Measurements from ENCODE around the gene DCLRE1A.
A peak's percentile ranks its signal among the peaks of the same experiment; 100 is the strongest.

The DCLRE1A gene

DNA sequence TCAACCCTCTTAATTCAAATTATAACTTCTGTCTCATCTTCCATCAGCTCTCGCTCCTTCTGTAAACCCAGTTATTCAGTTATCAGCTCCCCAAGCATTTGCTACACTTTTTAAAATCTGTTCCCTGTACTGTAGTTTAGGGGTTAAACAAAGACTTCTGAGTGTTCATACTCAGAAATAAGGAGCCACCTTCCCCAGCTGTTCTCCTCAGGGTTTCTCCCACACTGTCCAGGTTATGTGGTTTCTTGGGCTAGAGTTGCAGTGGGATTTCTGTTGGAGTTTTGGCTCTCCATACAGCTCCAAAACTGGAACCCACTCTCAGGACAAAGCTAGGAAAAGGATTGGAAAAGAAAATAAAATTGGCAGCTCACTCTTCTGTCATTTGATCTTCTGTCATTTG, 21.3 kb upstream of the DCLRE1A start:
- peaks cover 7% of the 10 kb centered on the region for H3K36me3 ChIP-seq (replicated peaks)
- H3K4me3 ChIP-seq, result no peak overlapping the region
- H3K27me3 ChIP-seq (ENCODE audit: low read depth), result no peaks in the 10 kb centered on the region
- in situ Hi-C loops (cut with MboI; ENCODE audit: low sequenced_read_pairs), result no loop called here
- H3K9me3 ChIP-seq, result 0 out of 2 replicates have a peak, but pooled peaks cover 2% of the 10 kb centered on the region
- DNase-seq (ENCODE audit: low spot score in 2 of 2), result no peak
- H3K4me1 ChIP-seq, result no peaks in the 10 kb centered on the region

DNA sequence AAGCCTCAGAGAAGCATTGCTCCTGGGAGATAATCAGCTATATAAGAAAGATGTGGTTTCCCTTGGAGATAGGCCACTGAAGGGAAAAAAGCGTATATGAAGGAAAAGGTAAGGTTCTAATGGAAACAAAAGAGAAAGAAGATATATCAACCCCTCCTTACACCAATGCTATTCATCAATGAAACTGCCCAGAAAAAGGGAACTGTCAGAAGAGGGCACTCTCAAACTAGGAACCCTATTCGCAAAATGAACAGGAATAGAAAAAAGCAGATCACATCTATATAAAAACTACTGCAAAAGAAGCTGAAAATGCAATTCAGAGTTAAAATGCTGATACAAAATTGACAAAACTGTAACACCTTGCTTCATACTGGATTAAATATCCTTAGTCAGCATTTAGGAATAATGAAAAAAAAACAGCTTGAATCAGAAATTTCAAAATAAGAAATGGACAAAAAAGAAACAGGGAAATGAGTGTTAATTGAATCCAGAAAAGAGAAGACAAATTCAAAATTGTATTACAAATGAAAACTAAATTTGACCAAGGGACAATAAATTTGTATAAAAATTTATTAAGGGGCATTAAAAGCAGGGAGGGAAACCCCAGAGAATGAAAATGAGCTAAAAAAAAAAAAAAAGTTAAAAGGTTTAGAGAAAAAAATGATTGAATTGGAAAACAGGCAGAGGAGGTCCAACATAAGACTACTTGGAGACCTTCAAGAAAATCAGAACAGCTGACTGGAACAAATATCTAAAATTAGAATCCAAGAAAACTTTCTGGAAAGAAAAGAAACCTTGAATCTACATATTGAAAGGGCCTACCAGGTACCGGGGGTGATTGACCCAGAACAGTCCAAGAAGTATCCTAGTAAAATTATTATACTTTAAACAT, 18.5 kb upstream of the DCLRE1A start:
- Histone ChIP-seq H3K4me3 (no peak overlapping the region), H3K4me1 (no peaks in the 10 kb centered on the region), H3K27me3 (ENCODE audit: low read depth) (no peaks in the 10 kb centered on the region), H3K36me3 (replicated peaks) (peaks cover 5% of the 10 kb centered on the region), H3K9me3 (0 out of 2 replicates have a peak, but pooled peaks cover 2% of the 10 kb centered on the region)
- in situ Hi-C loops (cut with MboI; ENCODE audit: low sequenced_read_pairs), result no loop called here
- DNase-seq (ENCODE audit: low spot score in 2 of 2), result no peak

DNA sequence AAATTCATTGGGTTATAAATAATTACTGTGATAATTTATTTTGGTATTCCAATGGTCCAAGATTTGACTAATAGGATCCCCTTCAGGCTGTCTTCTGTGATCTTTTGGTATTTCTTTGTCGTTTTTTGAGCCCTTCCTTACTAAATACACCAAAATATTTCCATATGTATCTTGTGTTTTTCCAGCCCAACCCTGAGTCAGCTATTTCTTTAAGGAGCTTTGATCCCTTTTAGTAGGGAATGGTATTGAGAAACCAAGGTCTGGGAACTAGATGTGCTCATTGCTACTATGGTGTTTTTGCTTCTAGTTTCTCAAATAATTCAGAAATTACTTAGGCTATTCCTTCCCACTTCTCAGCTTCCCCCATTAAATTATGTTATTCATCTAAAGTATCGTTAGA, 15.9 kb upstream of the DCLRE1A start:
- no peaks in the 10 kb centered on the region; the same call in none of the 2 replicates for H3K36me3 ChIP-seq (replicated peaks)
- no peak for DNase-seq (ENCODE audit: low spot score in 2 of 2)
- in situ Hi-C loops (cut with MboI; ENCODE audit: low sequenced_read_pairs), result no loop called here
- H3K4me3 ChIP-seq, result no peak overlapping the region
- H3K27me3 ChIP-seq (ENCODE audit: low read depth), result no peaks in the 10 kb centered on the region
- H3K4me1 ChIP-seq, result no peaks in the 10 kb centered on the region
- 0 out of 2 replicates have a peak, but pooled peaks cover 2% of the 10 kb centered on the region for H3K9me3 ChIP-seq

DNA sequence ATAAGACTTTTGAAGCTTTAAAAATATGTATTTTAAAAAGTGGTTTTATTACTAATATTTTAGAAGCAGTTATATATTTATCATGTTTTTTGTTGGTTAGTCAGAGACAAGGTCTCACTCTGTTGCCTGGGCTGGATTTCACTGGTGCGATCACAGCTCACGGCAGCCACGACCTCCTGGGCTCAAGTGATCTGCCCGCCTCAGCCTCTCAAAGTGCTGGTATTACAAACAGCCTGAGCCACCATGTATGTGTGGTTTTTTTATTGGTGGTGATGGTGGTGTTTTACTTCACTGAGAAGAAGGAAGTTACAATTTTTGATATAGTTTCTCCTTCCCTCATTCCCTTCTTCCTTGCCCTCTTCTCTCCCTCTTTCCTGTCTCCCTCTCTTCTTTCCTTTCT, 14.0 kb upstream of the DCLRE1A start:
- no peak for DNase-seq (ENCODE audit: low spot score in 2 of 2)
- Histone ChIP-seq H3K36me3 (replicated peaks) (peaks cover 11% of the 10 kb centered on the region), H3K4me1 (no peaks in the 10 kb centered on the region), H3K4me3 (no peak overlapping the region), H3K9me3 (0 out of 2 replicates have a peak, but pooled peaks cover 2% of the 10 kb centered on the region), H3K27me3 (ENCODE audit: low read depth) (no peaks in the 10 kb centered on the region)
- in situ Hi-C loops (cut with MboI; ENCODE audit: low sequenced_read_pairs), result no loop called here

DNA sequence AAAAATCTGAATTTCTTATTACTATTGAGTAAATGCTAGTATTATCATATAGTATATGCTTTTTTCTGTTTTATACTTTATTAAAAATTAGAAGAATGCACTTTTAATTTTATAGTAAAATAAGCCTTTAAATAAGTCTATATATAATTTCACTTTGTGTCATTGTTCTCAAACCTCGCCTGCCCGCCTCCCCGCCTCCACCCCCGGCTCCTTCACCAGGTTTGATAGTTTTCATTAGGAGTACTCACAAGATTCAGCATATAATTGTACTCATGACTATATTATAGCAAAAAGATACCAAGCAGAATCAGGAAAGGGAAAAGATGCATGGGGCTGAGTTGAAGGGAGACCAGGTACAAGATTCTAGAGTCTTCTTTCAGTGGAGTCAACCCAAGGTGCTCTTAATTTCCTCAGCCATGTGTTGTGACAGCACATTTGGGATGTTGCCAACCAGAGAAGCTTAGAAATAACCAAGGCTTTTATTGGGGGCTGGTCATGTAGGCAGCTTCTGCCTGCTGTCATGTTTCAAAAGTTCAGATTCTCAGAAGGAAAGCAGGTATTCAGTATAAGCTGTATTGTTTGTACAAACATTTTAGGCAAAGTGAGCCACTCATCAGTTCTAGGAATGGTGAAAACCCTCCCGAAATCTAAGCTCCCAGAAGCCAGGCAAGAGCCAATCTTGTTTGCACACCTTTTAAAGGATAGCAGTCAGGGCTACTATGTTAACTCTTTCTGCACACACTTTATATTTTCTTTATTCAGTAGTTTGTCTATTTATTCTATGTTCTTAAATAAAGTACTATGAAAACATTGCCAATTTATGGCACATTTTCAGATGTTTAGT, 12.9 kb upstream of the DCLRE1A start:
- H3K36me3 ChIP-seq (replicated peaks), result peaks cover 20% of the 10 kb centered on the region
- no peaks in the 10 kb centered on the region for H3K27me3 ChIP-seq (ENCODE audit: low read depth)
- H3K9me3 ChIP-seq, result 0 out of 2 replicates have a peak, but pooled peaks cover 2% of the 10 kb centered on the region
- in situ Hi-C loops (cut with MboI; ENCODE audit: low sequenced_read_pairs), result no loop called here
- H3K4me1 ChIP-seq, result no peaks in the 10 kb centered on the region
- no peak overlapping the region for H3K4me3 ChIP-seq
- no peak for DNase-seq (ENCODE audit: low spot score in 2 of 2)

DNA sequence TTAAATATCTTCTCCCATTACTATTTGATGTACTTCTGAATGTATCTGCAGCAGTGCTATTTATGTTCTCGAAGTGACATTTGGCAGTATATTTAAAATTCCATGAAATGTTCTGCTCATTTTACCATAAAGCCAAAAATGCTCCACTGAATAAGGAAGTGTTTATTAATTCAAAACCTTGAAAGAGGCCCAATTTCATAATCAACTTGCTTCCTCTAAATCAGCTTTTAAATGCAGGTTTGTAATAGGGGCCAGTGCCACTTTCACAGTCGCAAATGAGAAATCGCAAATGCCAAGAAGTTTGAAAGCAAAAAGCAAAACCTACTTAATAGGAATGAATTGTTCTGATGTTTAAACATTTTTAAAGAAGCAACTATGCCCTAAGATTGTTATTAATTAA, 12.0 kb upstream of the DCLRE1A start:
- Histone ChIP-seq H3K36me3 (replicated peaks) (peaks cover 26% of the 10 kb centered on the region), H3K4me3 (no peak overlapping the region), H3K27me3 (ENCODE audit: low read depth) (no peaks in the 10 kb centered on the region), H3K9me3 (no peaks in the 10 kb centered on the region), H3K4me1 (no peaks in the 10 kb centered on the region)
- in situ Hi-C loops (cut with MboI; ENCODE audit: low sequenced_read_pairs), result no loop called here
- no peak for DNase-seq (ENCODE audit: low spot score in 2 of 2)

DNA sequence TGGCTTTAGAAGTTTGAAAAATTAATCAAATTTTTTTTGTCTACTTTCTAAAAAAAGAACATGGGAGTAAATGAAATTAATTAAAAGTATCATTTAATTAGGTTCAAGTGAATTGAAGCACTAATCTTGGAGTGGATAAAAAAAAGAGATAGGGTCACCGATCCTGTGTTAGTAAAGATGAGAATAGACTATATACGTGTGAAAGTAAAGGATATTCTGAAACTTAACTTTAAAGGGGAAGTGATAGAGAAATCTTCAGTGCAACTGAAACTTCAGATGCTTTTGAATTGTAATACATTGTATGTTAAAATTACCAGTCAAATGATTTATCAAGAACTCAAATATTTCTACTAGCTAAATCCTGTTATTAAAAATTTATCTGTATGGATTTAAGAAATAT, 5.4 kb upstream of the DCLRE1A start:
- Histone ChIP-seq H3K4me3 (no peak overlapping the region), H3K36me3 (replicated peaks) (peaks cover 53% of the 10 kb centered on the region)
- in situ Hi-C loops (cut with MboI; ENCODE audit: low sequenced_read_pairs), result no loop called here

DNA sequence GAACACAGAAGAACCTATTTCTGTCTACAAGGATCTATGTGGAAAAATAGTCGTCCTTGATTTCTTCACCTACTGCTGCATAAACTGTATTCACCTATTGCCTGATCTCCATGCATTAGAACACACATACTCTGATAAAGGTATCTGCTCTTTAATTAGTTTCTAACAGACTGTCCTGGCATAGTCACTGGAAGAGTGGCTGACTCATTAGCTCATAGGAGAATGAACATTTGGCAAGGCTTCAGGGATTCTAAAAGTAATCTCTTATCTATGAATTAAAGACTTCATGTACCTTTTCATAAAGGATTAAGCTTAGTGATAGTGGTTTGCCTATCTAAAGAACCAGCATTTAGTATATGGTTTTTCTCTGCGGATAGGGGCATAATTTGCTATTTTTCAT, 4.7 kb upstream of the DCLRE1A start:
- DNase-seq (ENCODE audit: low spot score in 2 of 2), result no peak
- in situ Hi-C loops (cut with MboI; ENCODE audit: low sequenced_read_pairs), result no loop called here

More for the DNA sequence above, 5.4 kb upstream of the DCLRE1A start:
- Histone ChIP-seq H3K9me3 (no peaks in the 10 kb centered on the region), H3K27me3 (ENCODE audit: low read depth) (no peaks in the 10 kb centered on the region), H3K4me1 (peaks cover 14% of the 10 kb centered on the region)
- no peak for DNase-seq (ENCODE audit: low spot score in 2 of 2)

DNA sequence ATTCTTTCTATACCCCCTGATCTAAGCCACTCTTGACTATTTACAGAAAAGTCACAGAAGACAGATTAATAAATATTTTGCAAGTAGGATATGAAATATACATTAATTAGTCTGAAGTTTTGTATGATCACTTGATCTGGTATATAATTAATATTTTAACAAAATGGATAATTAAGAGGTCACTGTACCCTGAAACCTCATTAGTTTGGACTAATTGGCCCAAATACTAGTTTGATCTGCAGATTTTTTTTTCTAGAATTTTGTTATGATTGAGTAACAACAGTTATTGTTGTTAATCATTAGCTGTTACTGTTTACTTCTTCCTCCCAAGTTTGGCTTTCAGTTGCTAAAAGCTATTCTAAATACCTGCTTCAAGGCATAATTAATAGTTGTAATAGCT, 3.3 kb upstream of the DCLRE1A start:
- H3K4me3 ChIP-seq, result no peak overlapping the region
- in situ Hi-C loops (cut with MboI; ENCODE audit: low sequenced_read_pairs), result no loop called here
- no peak for DNase-seq (ENCODE audit: low spot score in 2 of 2)
- no peaks in the 10 kb centered on the region for H3K9me3 ChIP-seq
- H3K36me3 ChIP-seq (replicated peaks), result peaks cover 36% of the 10 kb centered on the region
- no peaks in the 10 kb centered on the region for H3K27me3 ChIP-seq (ENCODE audit: low read depth)
- H3K4me1 ChIP-seq, result peaks cover 21% of the 10 kb centered on the region

More for the DNA sequence above, 4.7 kb upstream of the DCLRE1A start:
- H3K4me3 ChIP-seq, result no peak overlapping the region
- H3K9me3 ChIP-seq, result no peaks in the 10 kb centered on the region
- H3K27me3 ChIP-seq (ENCODE audit: low read depth), result no peaks in the 10 kb centered on the region
- peaks cover 14% of the 10 kb centered on the region for H3K4me1 ChIP-seq
- peaks cover 47% of the 10 kb centered on the region for H3K36me3 ChIP-seq (replicated peaks)

DNA sequence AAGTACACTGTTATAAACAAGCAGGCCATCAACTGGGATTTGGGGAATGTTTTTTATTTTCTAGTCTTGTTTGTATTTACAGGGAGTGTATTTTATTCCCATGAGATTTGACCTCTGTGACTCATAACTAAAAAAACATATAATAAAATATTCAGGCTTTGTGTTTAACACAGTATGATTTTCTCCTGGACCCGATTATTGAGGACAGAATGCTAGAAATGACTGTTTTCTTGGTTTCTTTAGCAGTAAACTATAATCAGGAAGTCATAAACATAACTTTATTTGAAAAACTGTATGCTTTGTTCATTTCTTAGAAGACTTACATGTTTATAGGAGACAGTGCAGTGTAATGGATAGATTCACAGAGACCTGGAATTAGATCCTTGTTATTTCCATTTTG, 2.7 kb upstream of the DCLRE1A start:
- H3K4me1 ChIP-seq, result peaks cover 21% of the 10 kb centered on the region

DNA sequence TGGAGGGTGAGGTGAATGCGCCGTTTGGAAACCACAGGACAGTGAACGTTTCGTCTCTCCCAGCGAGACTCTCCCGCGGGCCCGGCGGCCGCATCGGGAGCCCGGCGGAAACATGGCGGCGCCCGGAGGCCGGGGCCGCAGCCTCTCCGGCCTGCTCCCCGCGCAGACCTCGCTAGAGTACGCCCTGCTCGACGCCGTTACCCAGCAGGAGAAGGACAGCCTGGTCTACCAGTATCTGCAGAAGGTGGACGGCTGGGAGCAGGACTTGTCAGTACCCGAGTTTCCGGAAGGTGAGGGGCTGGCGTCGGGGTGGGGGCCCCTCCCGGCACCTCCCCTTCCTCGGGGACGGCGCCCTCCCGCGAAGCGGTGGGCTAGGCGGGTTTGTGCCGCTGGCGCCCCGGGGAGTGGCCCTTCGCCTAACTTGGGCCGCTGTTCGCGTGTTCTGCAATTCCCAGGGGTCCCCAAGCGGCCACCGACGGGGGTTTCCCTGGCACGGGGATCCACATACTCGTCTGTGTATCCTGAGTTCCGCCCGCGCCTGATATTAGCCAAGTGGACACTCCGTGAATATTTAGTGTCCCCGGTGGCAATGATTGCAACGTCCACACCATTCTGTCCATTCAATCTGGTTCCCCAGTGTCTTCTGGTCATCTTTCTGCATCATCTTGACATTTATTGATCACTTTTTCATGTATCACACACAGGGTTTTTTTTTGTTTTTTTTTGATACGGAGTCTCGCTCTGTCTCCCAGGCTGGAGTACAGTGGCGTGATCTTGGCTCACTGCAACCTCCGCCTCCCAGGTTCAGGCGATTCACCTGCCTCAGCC, 1.1 kb upstream of the DCLRE1A start:
- H3K4me3 ChIP-seq, result peak overlapping the region; percentile 73
- peaks cover 21% of the 10 kb centered on the region for H3K4me1 ChIP-seq
- in situ Hi-C loops (cut with MboI; ENCODE audit: low sequenced_read_pairs), result no loop called here
- peak; percentile 15 to 62 for DNase-seq (ENCODE audit: low spot score in 2 of 2)
- no peaks in the 10 kb centered on the region for H3K9me3 ChIP-seq
- H3K27me3 ChIP-seq (ENCODE audit: low read depth), result no peaks in the 10 kb centered on the region
- peaks cover 17% of the 10 kb centered on the region for H3K36me3 ChIP-seq (replicated peaks)

More for the DNA sequence above, 2.7 kb upstream of the DCLRE1A start:
- H3K27me3 ChIP-seq (ENCODE audit: low read depth), result no peaks in the 10 kb centered on the region
- peak overlapping the region; percentile 73 for H3K4me3 ChIP-seq
- DNase-seq (ENCODE audit: low spot score in 2 of 2), result no peak
- H3K9me3 ChIP-seq, result no peaks in the 10 kb centered on the region
- in situ Hi-C loops (cut with MboI; ENCODE audit: low sequenced_read_pairs), result no loop called here
- peaks cover 33% of the 10 kb centered on the region for H3K36me3 ChIP-seq (replicated peaks)

DNA sequence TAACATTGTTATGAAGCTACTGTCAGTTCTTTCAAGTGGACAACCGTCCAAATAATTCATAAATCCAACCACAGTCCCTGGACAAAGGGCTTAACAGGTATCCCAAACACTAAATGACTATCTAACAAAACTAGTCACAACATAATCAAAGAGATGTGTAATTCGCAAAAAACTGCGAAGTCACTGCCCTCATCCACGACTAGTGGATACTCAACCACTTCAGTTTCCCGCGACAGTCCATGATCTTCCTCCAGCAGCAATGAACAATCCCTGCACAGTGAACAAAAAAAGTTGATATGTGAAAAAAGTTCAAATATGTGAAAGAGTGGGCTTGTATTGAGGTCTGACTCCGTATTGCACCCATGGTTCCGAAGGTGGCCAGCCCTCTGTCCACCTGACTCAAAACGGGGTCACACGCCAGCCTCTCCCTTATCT, 287 bp downstream of the DCLRE1A start:
- in situ Hi-C loops (cut with MboI; ENCODE audit: low sequenced_read_pairs), result no loop called here
- H3K4me1 ChIP-seq, result peaks cover 21% of the 10 kb centered on the region

DNA sequence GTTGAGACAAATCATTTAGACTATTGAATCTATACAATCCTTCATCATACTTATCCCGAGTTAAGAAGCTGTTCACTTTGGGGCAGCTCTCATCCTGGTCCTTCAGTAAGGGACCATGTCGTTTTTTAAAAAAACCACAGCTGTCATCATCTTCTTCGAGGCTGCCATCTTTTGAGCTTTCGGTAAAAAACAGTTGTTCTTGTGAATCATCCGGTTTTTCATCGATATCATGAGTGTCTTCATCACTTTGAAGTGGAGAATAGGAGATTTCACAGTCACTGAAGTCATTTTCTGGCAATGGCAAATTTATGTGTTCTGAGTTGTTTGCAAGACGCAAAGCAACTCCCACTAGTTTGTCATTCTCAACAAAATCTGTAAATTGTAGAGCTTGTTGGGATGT, 3.9 kb downstream of the DCLRE1A start:
- Histone ChIP-seq H3K4me1 (peaks cover 7% of the 10 kb centered on the region), H3K27me3 (ENCODE audit: low read depth) (no peaks in the 10 kb centered on the region), H3K4me3 (no peak overlapping the region), H3K9me3 (no peaks in the 10 kb centered on the region), H3K36me3 (replicated peaks) (0 out of 2 replicates have a peak, but pooled peaks cover 3% of the 10 kb centered on the region)
- in situ Hi-C loops (cut with MboI; ENCODE audit: low sequenced_read_pairs), result no loop called here
- no peak for DNase-seq (ENCODE audit: low spot score in 2 of 2)

More for the DNA sequence above, 287 bp downstream of the DCLRE1A start:
- Histone ChIP-seq H3K27me3 (ENCODE audit: low read depth) (no peaks in the 10 kb centered on the region), H3K9me3 (no peaks in the 10 kb centered on the region), H3K36me3 (replicated peaks) (peaks cover 3% of the 10 kb centered on the region; the same call in 1 of the 2 replicates), H3K4me3 (peak overlapping the region; percentile 73)
- DNase-seq (ENCODE audit: low spot score in 2 of 2), result no peak
